Activated T-helper 1 cell treated with anti-CD3 and anti-CD28 coated beads, Interleukin-12 subunit alpha, Interleukin-12 subunit beta, Interleukin-2, Interleukin-4 antibody, amounts not matched to agents 30 ng/mL and 10 ng/mL and 1 ng/mL, durations not matched to agents 14 hours and 24 hours and 36 hours (primary cell): ENCODE measurements around the gene AOPEP. TPM values are rescaled to one million over a fixed set of nuclear protein-coding genes. Genes with fewer than 3 reads are reported as not detected.

ENCODE experiments used
- DNase-seq: peaks from one replicate; pipeline ENCODE4 v3.0.0; 2021; ENCODE audit warnings: low spot score
- H3K27ac Mint-ChIP-seq: one replicate; pipeline ENCODE4 v1.8.0; 2021; ENCODE audit warnings: mild to moderate bottlenecking, mixed read lengths
- H3K27me3 Mint-ChIP-seq: one replicate; pipeline ENCODE4 v1.8.0; 2022; ENCODE audit warnings: mild to moderate bottlenecking, moderate library complexity, mixed read lengths; ENCODE audit not compliant: insufficient read depth
- H3K36me3 Mint-ChIP-seq: one replicate; pipeline ENCODE4 v1.8.0; 2021; ENCODE audit warnings: low read depth, mixed read lengths
- H3K4me1 Mint-ChIP-seq: one replicate; pipeline ENCODE4 v1.8.0; 2021; ENCODE audit warnings: low read depth, mixed read lengths
- H3K4me3 Mint-ChIP-seq: one replicate; pipeline ENCODE4 v1.8.0; 2021; ENCODE audit warnings: mild to moderate bottlenecking, moderate library complexity, mixed read lengths
- H3K9me3 Mint-ChIP-seq: one replicate; pipeline ENCODE4 v1.8.0; 2021; ENCODE audit warnings: mixed read lengths
- intact Hi-C: fragments of 100-400 bp; cut with micrococcal nuclease; formaldehyde crosslinking; loops from one replicate; pipeline ENCODE4 v1.15.1; 2024
- total RNA-seq: library from RNA; stranded (reverse); gene quantifications from 2 replicates; pipeline ENCODE4 v1.2.3, GENCODE V29; 2022

The AOPEP gene
- total RNA-seq, 1 donor from 2014 or later: 22.5 TPM

- intact Hi-C loops: no loop called here
- H3K9me3 Mint-ChIP-seq: no peaks in the 10 kb centered on the region
- DNase-seq: no peak
- peaks cover 4% of the 10 kb centered on the region for H3K27me3 Mint-ChIP-seq
- H3K27ac Mint-ChIP-seq: no peak overlapping the region
- no peak overlapping the region for H3K4me3 Mint-ChIP-seq
- peaks cover 6% of the 10 kb centered on the region for H3K4me1 Mint-ChIP-seq
- H3K36me3 Mint-ChIP-seq: peaks cover 2% of the 10 kb centered on the region
Measured at GRCh38 chr9:95058795-95059386, 332.4 kb downstream of the AOPEP start.

GRCh38 chr9:95060234-95060633 is 333.7 kb downstream of the AOPEP start:
- peaks cover 2% of the 10 kb centered on the region for H3K4me1 Mint-ChIP-seq
- H3K36me3 Mint-ChIP-seq: peaks cover 2% of the 10 kb centered on the region
- H3K27me3 Mint-ChIP-seq: peaks cover 4% of the 10 kb centered on the region
- H3K27ac Mint-ChIP-seq: no peak overlapping the region
- intact Hi-C loops: no loop called here
- H3K4me3 Mint-ChIP-seq: no peak overlapping the region
- no peaks in the 10 kb centered on the region for H3K9me3 Mint-ChIP-seq
- DNase-seq: no peak

GRCh38 chr9:95060916-95061315 is 334.4 kb downstream of the AOPEP start:
- Mint-ChIP-seq H3K27ac (no peak overlapping the region), H3K9me3 (no peaks in the 10 kb centered on the region), H3K27me3 (peaks cover 1% of the 10 kb centered on the region), H3K36me3 (peaks cover 2% of the 10 kb centered on the region), H3K4me3 (no peak overlapping the region), H3K4me1 (no peaks in the 10 kb centered on the region)
- intact Hi-C loops: no loop called here
- DNase-seq: no peak

GRCh38 chr9:95061916-95062595 is 335.6 kb downstream of the AOPEP start:
- Mint-ChIP-seq H3K27me3 (peaks cover 1% of the 10 kb centered on the region), H3K27ac (no peak overlapping the region), H3K36me3 (peaks cover 2% of the 10 kb centered on the region), H3K9me3 (no peaks in the 10 kb centered on the region), H3K4me3 (no peak overlapping the region), H3K4me1 (no peaks in the 10 kb centered on the region)
- intact Hi-C loops: no loop called here
- no peak for DNase-seq

GRCh38 chr9:95062596-95063065 is 336.1 kb downstream of the AOPEP start:
- intact Hi-C loops: no loop called here
- no peak for DNase-seq
- H3K27ac Mint-ChIP-seq: no peak overlapping the region
- H3K9me3 Mint-ChIP-seq: no peaks in the 10 kb centered on the region
- no peak overlapping the region for H3K4me3 Mint-ChIP-seq
- peaks cover 2% of the 10 kb centered on the region for H3K36me3 Mint-ChIP-seq
- H3K27me3 Mint-ChIP-seq: peaks cover 1% of the 10 kb centered on the region
- no peaks in the 10 kb centered on the region for H3K4me1 Mint-ChIP-seq

GRCh38 chr9:95063300-95063699 is 336.8 kb downstream of the AOPEP start:
- peaks cover 1% of the 10 kb centered on the region for H3K27me3 Mint-ChIP-seq
- no peaks in the 10 kb centered on the region for H3K4me1 Mint-ChIP-seq
- no peaks in the 10 kb centered on the region for H3K9me3 Mint-ChIP-seq
- DNase-seq: no peak
- peaks cover 2% of the 10 kb centered on the region for H3K36me3 Mint-ChIP-seq
- H3K27ac Mint-ChIP-seq: no peak overlapping the region
- intact Hi-C loops: no loop called here
- H3K4me3 Mint-ChIP-seq: no peak overlapping the region

- intact Hi-C loops: no loop called here
- Mint-ChIP-seq H3K36me3 (no peaks in the 10 kb centered on the region), H3K9me3 (no peaks in the 10 kb centered on the region), H3K27me3 (no peaks in the 10 kb centered on the region), H3K4me3 (no peak overlapping the region), H3K27ac (no peak overlapping the region), H3K4me1 (no peaks in the 10 kb centered on the region)
- DNase-seq: no peak
Measured at GRCh38 chr9:95065224-95065623, 338.7 kb downstream of the AOPEP start.

- Mint-ChIP-seq H3K36me3 (no peaks in the 10 kb centered on the region), H3K27ac (no peak overlapping the region), H3K9me3 (no peaks in the 10 kb centered on the region), H3K4me1 (no peaks in the 10 kb centered on the region), H3K4me3 (no peak overlapping the region), H3K27me3 (no peaks in the 10 kb centered on the region)
- no peak for DNase-seq
- intact Hi-C loops: no loop called here
Measured at GRCh38 chr9:95067057-95067456, 340.6 kb downstream of the AOPEP start.

- Mint-ChIP-seq H3K36me3 (no peaks in the 10 kb centered on the region), H3K4me1 (no peaks in the 10 kb centered on the region), H3K27me3 (no peaks in the 10 kb centered on the region), H3K4me3 (no peak overlapping the region), H3K27ac (no peak overlapping the region), H3K9me3 (no peaks in the 10 kb centered on the region)
- intact Hi-C loops: no loop called here
- no peak for DNase-seq
Measured at GRCh38 chr9:95067897-95068296, 341.4 kb downstream of the AOPEP start.

- H3K27me3 Mint-ChIP-seq: no peaks in the 10 kb centered on the region
- DNase-seq: no peak
- H3K36me3 Mint-ChIP-seq: no peaks in the 10 kb centered on the region
- intact Hi-C loops: no loop called here
- H3K9me3 Mint-ChIP-seq: no peaks in the 10 kb centered on the region
- H3K27ac Mint-ChIP-seq: no peak overlapping the region
- H3K4me3 Mint-ChIP-seq: no peak overlapping the region
- H3K4me1 Mint-ChIP-seq: no peaks in the 10 kb centered on the region
Measured at GRCh38 chr9:95070549-95071021, 344.1 kb downstream of the AOPEP start.

GRCh38 chr9:95071450-95071849 is 345.0 kb downstream of the AOPEP start:
- Mint-ChIP-seq H3K9me3 (no peaks in the 10 kb centered on the region), H3K27ac (no peak overlapping the region), H3K4me1 (no peaks in the 10 kb centered on the region), H3K4me3 (no peak overlapping the region), H3K36me3 (no peaks in the 10 kb centered on the region), H3K27me3 (no peaks in the 10 kb centered on the region)
- intact Hi-C loops: no loop called here
- no peak for DNase-seq

- DNase-seq: no peak
- Mint-ChIP-seq H3K4me3 (no peak overlapping the region), H3K27me3 (no peaks in the 10 kb centered on the region), H3K36me3 (no peaks in the 10 kb centered on the region), H3K9me3 (no peaks in the 10 kb centered on the region), H3K4me1 (no peaks in the 10 kb centered on the region), H3K27ac (no peak overlapping the region)
- intact Hi-C loops: no loop called here
Measured at GRCh38 chr9:95071925-95072324, 345.4 kb downstream of the AOPEP start.

GRCh38 chr9:95073042-95073607 is 346.6 kb downstream of the AOPEP start:
- DNase-seq: no peak
- Mint-ChIP-seq H3K9me3 (no peaks in the 10 kb centered on the region), H3K36me3 (no peaks in the 10 kb centered on the region), H3K27me3 (no peaks in the 10 kb centered on the region), H3K4me3 (no peak overlapping the region), H3K27ac (no peak overlapping the region), H3K4me1 (no peaks in the 10 kb centered on the region)
- intact Hi-C loops: no loop called here
